ENCODE measurements around the gene ENC1.

Gene ENC1

GRCh38 chr5:74673011-74673790 is 32.7 kb upstream of the ENC1 start:
- DNase-seq (ENCODE audit: extremely low read depth, low read depth) = no peak
- TF ChIP-seq CTCF (IDR thresholded peaks at IDR 0.05; ENCODE audit: low read depth, low read length, missing control alignments) = peak; percentile 35
- H3K4me3 ChIP-seq (replicated peaks; ENCODE audit: low read depth, low read length) = no peak overlapping the region

GRCh38 chr5:74672215-74672877 is 31.8 kb upstream of the ENC1 start:
- no peak overlapping the region for H3K4me3 ChIP-seq (replicated peaks; ENCODE audit: low read depth, low read length)
- TF ChIP-seq CTCF (IDR thresholded peaks at IDR 0.05; ENCODE audit: low read depth, low read length, missing control alignments) = no peak
- DNase-seq (ENCODE audit: extremely low read depth, low read depth) = no peak

- no peak for DNase-seq (ENCODE audit: extremely low read depth, low read depth)
- no peak overlapping the region for H3K4me3 ChIP-seq (replicated peaks; ENCODE audit: low read depth, low read length)
- no peak for TF ChIP-seq CTCF (IDR thresholded peaks at IDR 0.05; ENCODE audit: low read depth, low read length, missing control alignments)
These were observed 30.0 kb upstream of the ENC1 start for GRCh38 chr5:74670396-74671038.

- DNase-seq (ENCODE audit: extremely low read depth, low read depth) = no peak
- H3K4me3 ChIP-seq (replicated peaks; ENCODE audit: low read depth, low read length) = no peak overlapping the region
- TF ChIP-seq CTCF (IDR thresholded peaks at IDR 0.05; ENCODE audit: low read depth, low read length, missing control alignments) = no peak
These were observed 29.3 kb upstream of the ENC1 start for GRCh38 chr5:74669821-74670220.

- DNase-seq (ENCODE audit: extremely low read depth, low read depth) = no peak
- TF ChIP-seq CTCF (IDR thresholded peaks at IDR 0.05; ENCODE audit: low read depth, low read length, missing control alignments) = no peak
- H3K4me3 ChIP-seq (replicated peaks; ENCODE audit: low read depth, low read length) = no peak overlapping the region
These were observed 26.9 kb upstream of the ENC1 start for GRCh38 chr5:74667396-74667795.

- H3K4me3 ChIP-seq (replicated peaks; ENCODE audit: low read depth, low read length) = no peak overlapping the region
- no peak for TF ChIP-seq CTCF (IDR thresholded peaks at IDR 0.05; ENCODE audit: low read depth, low read length, missing control alignments)
- no peak for DNase-seq (ENCODE audit: extremely low read depth, low read depth)
These were observed 25.3 kb upstream of the ENC1 start for GRCh38 chr5:74665816-74666215.

All from HFF-Myc (cell line).